GM12891 (cell line): ENCODE measurements around the gene C1orf116.

ENCODE experiments used
- POLR2A ChIP-seq: IDR thresholded peaks from 2 replicates; pipeline ENCODE4 v1.6.1; 2011; ENCODE audit warnings: low read depth, low read length, control low read depth
- TAF1 ChIP-seq: IDR thresholded peaks from 2 replicates; pipeline ENCODE4 v1.6.1; 2011; ENCODE audit warnings: low read depth, low read length, control low read depth

- TF ChIP-seq POLR2A: no peak
- TF ChIP-seq TAF1: no peak
Observed at GRCh38 chr1:207006083-207006482, 26.5 kb downstream of the C1orf116 start.
